Neural progenitor cell (in vitro differentiated cells): Measurements from ENCODE around the gene CD80. TPM values are rescaled to one million over a fixed set of nuclear protein-coding genes. Genes with fewer than 3 reads are reported as not detected.

Source experiments
- DNase-seq: peaks from one replicate; pipeline ENCODE4 v3.0.0-alpha.2; 2016; ENCODE audit warnings: low spot score
- H2AFZ ChIP-seq: fragments of 200-600 bp; sonication (generic); replicated peaks from 2 replicates; pipeline ENCODE4 v1.6.1; 2016; ENCODE audit warnings: antibody characterized with exemption
- H3F3A ChIP-seq: fragments of 200-600 bp; sonication (generic); 2 replicates; pipeline ENCODE4 v1.6.1; 2016; ENCODE audit warnings: antibody characterized with exemption, low read depth
- H3K27ac ChIP-seq: fragments of 200-600 bp; sonication (generic); 2 replicates; pipeline ENCODE4 v1.5.1; 2016; ENCODE audit warnings: mild to moderate bottlenecking
- H3K27me3 ChIP-seq: fragments of 200-600 bp; sonication (generic); 2 replicates; pipeline ENCODE4 v1.6.1; 2016; ENCODE audit warnings: mild to moderate bottlenecking, moderate library complexity
- H3K36me3 ChIP-seq: fragments of 200-600 bp; sonication (generic); 2 replicates; pipeline ENCODE4 v1.5.1; 2016
- H3K4me1 ChIP-seq: fragments of 200-600 bp; sonication (generic); 2 replicates; pipeline ENCODE4 v1.6.1; 2016; ENCODE audit warnings: mixed run types
- H3K4me2 ChIP-seq: fragments of 200-600 bp; sonication (generic); 2 replicates; pipeline ENCODE4 v1.6.1; 2016
- H3K4me3 ChIP-seq: fragments of 200-600 bp; sonication (generic); 2 replicates; pipeline ENCODE4 v1.5.1; 2016
- H3K79me2 ChIP-seq: fragments of 200-600 bp; sonication (generic); 2 replicates; pipeline ENCODE4 v1.6.1; 2016; ENCODE audit warnings: low read depth
- H3K9ac ChIP-seq: fragments of 200-600 bp; sonication (generic); 2 replicates; pipeline ENCODE4 v1.6.1; 2016
- H3K9me3 ChIP-seq: fragments of 200-600 bp; sonication (generic); 2 replicates; pipeline ENCODE4 v1.5.1; 2016; ENCODE audit warnings: low read depth
- H4K20me1 ChIP-seq: fragments of 200-600 bp; sonication (generic); 2 replicates; pipeline ENCODE4 v1.6.1; 2016; ENCODE audit warnings: low read depth
- H3K27ac Mint-ChIP-seq: 3 replicates; pipeline ENCODE4 v1.8.0; 2021; ENCODE audit warnings: mixed read lengths
- H3K27me3 Mint-ChIP-seq: 2 replicates; pipeline ENCODE4 v1.8.0; 2022; ENCODE audit warnings: low read depth, mild to moderate bottlenecking, inconsistent platforms, moderate library complexity, mixed read lengths; ENCODE audit not compliant: insufficient read depth
- H3K36me3 Mint-ChIP-seq: 3 replicates; pipeline ENCODE4 v1.8.0; 2021; ENCODE audit warnings: mixed read lengths
- H3K4me1 Mint-ChIP-seq: 3 replicates; pipeline ENCODE4 v1.8.0; 2021; ENCODE audit warnings: mixed read lengths
- H3K4me3 Mint-ChIP-seq: 3 replicates; pipeline ENCODE4 v1.8.0; 2021; ENCODE audit warnings: mild to moderate bottlenecking, moderate library complexity, mixed read lengths
- H3K9me3 Mint-ChIP-seq: 3 replicates; pipeline ENCODE4 v1.8.0; 2020; ENCODE audit warnings: mixed read lengths
- CTCF ChIP-seq: fragments of 200-600 bp; sonication (generic); IDR thresholded peaks from 2 replicates; pipeline ENCODE4 v1.5.1; 2017; ENCODE audit warnings: antibody characterized with exemption, mild to moderate bottlenecking
- EZH2 ChIP-seq: fragments of 200-600 bp; sonication (generic); IDR thresholded peaks from 2 replicates; pipeline ENCODE4 v1.6.1; 2017; ENCODE audit warnings: antibody characterized with exemption, mild to moderate bottlenecking, moderate library complexity
- EZH2phosphoT487 ChIP-seq: fragments of 200-600 bp; sonication (generic); IDR thresholded peaks from 2 replicates; pipeline ENCODE4 v1.6.1; 2017; ENCODE audit warnings: antibody characterized with exemption
- total RNA-seq: library from RNA; depleted of rRNA; stranded (reverse); fragments of >200 nt; gene quantifications from 2 replicates; pipeline ENCODE4 v1.2.3, GENCODE V29; 2015; ENCODE audit warnings: low replicate concordance

Gene CD80
- total RNA-seq, 1 donor from 2014 or later: 0.30 TPM

DNA sequence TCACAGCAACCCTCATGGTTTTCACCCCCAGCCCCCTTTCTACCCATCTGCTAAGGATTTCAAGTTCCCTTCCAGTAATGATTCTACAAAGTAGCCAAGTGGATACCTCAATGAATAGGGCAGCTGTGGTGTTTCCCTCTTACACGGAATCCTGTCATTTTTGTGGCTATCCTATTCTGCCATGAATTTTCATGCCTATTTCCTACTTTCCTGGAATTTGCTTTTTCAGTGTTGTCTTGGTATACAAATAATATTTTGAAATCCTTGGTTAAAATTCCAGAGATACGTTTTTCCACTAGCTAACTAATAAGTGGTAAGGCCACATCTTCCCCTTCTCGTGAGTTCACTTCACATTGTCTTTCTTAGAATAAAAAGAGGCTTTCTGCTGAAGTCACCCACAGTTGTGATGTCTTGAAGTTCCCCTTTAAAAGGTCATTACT lies 27.3 kb upstream of the CD80 start:
- Mint-ChIP-seq H3K4me3 (no peak overlapping the region), H3K4me1 (peaks cover 7% of the 10 kb centered on the region), H3K27ac (no peak overlapping the region), H3K36me3 (no peaks in the 10 kb centered on the region), H3K27me3 (peaks cover 9% of the 10 kb centered on the region), H3K9me3 (peaks cover 5% of the 10 kb centered on the region)
- Histone ChIP-seq H3K9ac (no peak overlapping the region), H4K20me1 (no peaks in the 10 kb centered on the region), H3K79me2 (no peaks in the 10 kb centered on the region), H3K36me3 (no peaks in the 10 kb centered on the region), H3F3A (peaks cover 18% of the 10 kb centered on the region), H3K4me3 (no peak overlapping the region), H2AFZ (no peak overlapping the region), H3K27ac (no peak overlapping the region), H3K4me1 (peaks cover 16% of the 10 kb centered on the region), H3K9me3 (no peaks in the 10 kb centered on the region), H3K4me2 (no peak overlapping the region), H3K27me3 (no peaks in the 10 kb centered on the region)
- DNase-seq: no peak
- TF ChIP-seq EZH2phosphoT487: no peak
- TF ChIP-seq EZH2: no peak
- no peak for TF ChIP-seq CTCF

DNA sequence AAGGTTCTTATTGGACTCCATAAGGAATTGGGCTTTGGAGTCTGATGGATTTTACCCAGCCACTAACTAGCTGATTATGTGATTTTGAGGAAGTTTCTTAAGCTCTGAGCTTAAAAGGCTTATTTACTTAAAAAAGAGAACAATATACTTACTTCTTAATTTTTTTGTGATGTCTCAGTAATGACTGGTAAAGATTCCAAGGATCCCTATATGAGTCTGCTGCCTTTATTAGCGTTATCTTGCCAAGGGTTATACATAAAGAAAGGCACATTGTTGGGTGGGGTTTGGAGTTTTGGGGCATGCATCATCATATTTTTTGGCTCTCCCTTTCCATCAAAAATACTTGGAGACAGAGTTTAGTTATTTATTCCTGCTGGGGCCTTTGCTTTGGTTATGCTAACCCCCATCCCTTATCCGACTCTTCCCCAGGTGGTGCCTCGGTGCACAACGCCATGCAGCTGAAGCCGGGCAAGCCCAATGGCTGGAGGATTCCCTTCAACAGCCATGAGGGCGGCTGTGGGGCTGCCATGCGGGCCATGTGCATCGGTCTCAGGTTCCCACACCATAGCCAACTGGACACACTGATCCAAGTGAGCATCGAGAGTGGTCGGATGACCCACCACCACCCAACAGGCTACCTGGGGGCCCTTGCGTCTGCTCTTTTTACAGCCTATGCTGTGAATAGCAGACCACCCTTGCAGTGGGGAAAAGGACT lies 26.6 kb upstream of the CD80 start:
- H3K27ac ChIP-seq: no peak overlapping the region
- peaks cover 9% of the 10 kb centered on the region for H3K27me3 Mint-ChIP-seq
- no peaks in the 10 kb centered on the region for H3K36me3 Mint-ChIP-seq
- peaks cover 5% of the 10 kb centered on the region for H3K9me3 Mint-ChIP-seq
- H3K9me3 ChIP-seq: no peaks in the 10 kb centered on the region
- no peak for TF ChIP-seq EZH2phosphoT487
- H3K36me3 ChIP-seq: no peaks in the 10 kb centered on the region
- no peaks in the 10 kb centered on the region for H3K27me3 ChIP-seq
- H3K27ac Mint-ChIP-seq: no peak overlapping the region
- H2AFZ ChIP-seq: no peak overlapping the region
- H3K9ac ChIP-seq: no peak overlapping the region
- no peak overlapping the region for H3K4me2 ChIP-seq
- peaks cover 18% of the 10 kb centered on the region for H3F3A ChIP-seq
- peaks cover 3% of the 10 kb centered on the region for H3K4me1 Mint-ChIP-seq
- DNase-seq: no peak
- H3K4me3 ChIP-seq: no peak overlapping the region
- peaks cover 16% of the 10 kb centered on the region for H3K4me1 ChIP-seq
- H3K79me2 ChIP-seq: no peaks in the 10 kb centered on the region
- H4K20me1 ChIP-seq: no peaks in the 10 kb centered on the region
- no peak overlapping the region for H3K4me3 Mint-ChIP-seq

DNA sequence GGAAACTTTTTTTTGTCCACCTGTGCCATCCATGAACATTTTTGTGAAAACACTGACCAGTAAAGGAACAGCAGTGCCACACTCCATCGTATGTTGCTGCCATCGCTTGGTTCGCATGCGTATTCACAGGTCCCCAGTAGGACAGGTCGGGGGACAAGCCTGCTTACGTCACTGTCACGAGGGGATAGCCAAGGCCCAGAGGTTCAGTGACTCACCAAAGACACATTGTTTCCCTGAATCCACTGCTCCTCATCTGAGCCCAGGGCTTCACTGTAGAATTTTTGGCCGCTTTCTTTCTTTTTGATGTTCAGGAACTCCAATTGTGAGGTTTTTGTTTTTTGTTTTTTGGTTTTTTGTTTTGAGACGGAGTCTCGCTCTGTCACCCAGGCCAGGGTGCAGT lies 25.8 kb upstream of the CD80 start:
- Histone ChIP-seq H3K4me1 (peaks cover 22% of the 10 kb centered on the region), H3K79me2 (no peaks in the 10 kb centered on the region), H3K27me3 (no peaks in the 10 kb centered on the region), H3K4me3 (no peak overlapping the region), H3K27ac (no peak overlapping the region), H4K20me1 (no peaks in the 10 kb centered on the region), H3K9ac (no peak overlapping the region), H2AFZ (no peak overlapping the region), H3K9me3 (no peaks in the 10 kb centered on the region), H3K4me2 (no peak overlapping the region), H3K36me3 (no peaks in the 10 kb centered on the region), H3F3A (peaks cover 20% of the 10 kb centered on the region)
- Mint-ChIP-seq H3K4me3 (no peak overlapping the region), H3K27ac (no peak overlapping the region), H3K4me1 (peaks cover 5% of the 10 kb centered on the region), H3K36me3 (no peaks in the 10 kb centered on the region), H3K27me3 (peaks cover 12% of the 10 kb centered on the region), H3K9me3 (peaks cover 3% of the 10 kb centered on the region)
- TF ChIP-seq EZH2phosphoT487: no peak
- TF ChIP-seq CTCF: no peak
- no peak for TF ChIP-seq EZH2
- DNase-seq: no peak

DNA sequence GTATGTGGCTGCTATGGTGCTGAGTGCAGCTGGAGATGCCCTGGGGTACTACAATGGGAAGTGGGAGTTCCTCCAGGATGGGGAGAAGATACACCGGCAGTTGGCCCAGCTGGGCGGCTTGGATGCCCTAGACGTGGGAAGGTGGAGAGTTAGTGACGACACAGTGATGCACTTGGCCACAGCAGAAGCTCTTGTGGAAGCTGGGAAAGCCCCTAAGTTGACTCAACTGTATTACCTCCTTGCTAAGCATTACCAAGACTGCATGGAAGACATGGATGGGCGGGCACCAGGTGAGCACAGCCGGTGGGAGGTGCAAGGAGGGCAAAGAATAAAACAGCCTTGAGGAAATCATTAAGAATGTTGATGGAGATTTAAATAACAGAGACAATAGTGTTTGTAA lies 22.8 kb upstream of the CD80 start:
- H3K27ac ChIP-seq: no peak overlapping the region
- Mint-ChIP-seq H3K36me3 (no peaks in the 10 kb centered on the region), H3K27me3 (peaks cover 18% of the 10 kb centered on the region), H3K27ac (no peak overlapping the region), H3K9me3 (no peaks in the 10 kb centered on the region), H3K4me3 (no peak overlapping the region), H3K4me1 (peaks cover 12% of the 10 kb centered on the region)
- H4K20me1 ChIP-seq: no peaks in the 10 kb centered on the region
- H3K4me1 ChIP-seq: peaks cover 11% of the 10 kb centered on the region
- DNase-seq: no peak
- H3K9ac ChIP-seq: no peak overlapping the region
- H2AFZ ChIP-seq: no peak overlapping the region
- no peaks in the 10 kb centered on the region for H3K9me3 ChIP-seq
- H3K27me3 ChIP-seq: peaks cover 16% of the 10 kb centered on the region
- peaks cover 16% of the 10 kb centered on the region for H3F3A ChIP-seq
- no peak for TF ChIP-seq CTCF
- no peak for TF ChIP-seq EZH2phosphoT487
- no peak for TF ChIP-seq EZH2
- no peaks in the 10 kb centered on the region for H3K79me2 ChIP-seq
- H3K4me3 ChIP-seq: no peak overlapping the region
- no peaks in the 10 kb centered on the region for H3K36me3 ChIP-seq
- no peak overlapping the region for H3K4me2 ChIP-seq
